Neuronal stem cell (in vitro differentiated cells): ENCODE measurements around the gene PGA4.

Experiments used
- DNase-seq: peaks from one replicate; pipeline ENCODE4 v3.0.0-alpha.2; 2013; ENCODE audit warnings: low spot score
- H2AFZ ChIP-seq: one replicate; pipeline ENCODE4 v1.6.1; 2013; ENCODE audit warnings: mild to moderate bottlenecking, low read length, inconsistent platforms
- H2AK5ac ChIP-seq: 2 replicates; pipeline ENCODE4 v1.6.1; 2013; ENCODE audit warnings: low read depth, mild to moderate bottlenecking, inconsistent platforms, low read length, moderate library complexity, mixed read lengths
- H2BK120ac ChIP-seq: 2 replicates; pipeline ENCODE4 v1.6.1; 2013; ENCODE audit warnings: low read depth, mild to moderate bottlenecking, inconsistent platforms, low read length, moderate library complexity, mixed read lengths
- H2BK12ac ChIP-seq: one replicate; pipeline ENCODE4 v1.6.1; 2013; ENCODE audit warnings: low read length, inconsistent platforms
- H2BK15ac ChIP-seq: 2 replicates; pipeline ENCODE4 v1.6.1; 2013; ENCODE audit warnings: mild to moderate bottlenecking, low read length, inconsistent platforms, mixed read lengths
- H2BK5ac ChIP-seq: one replicate; pipeline ENCODE4 v1.6.1; 2013; ENCODE audit warnings: inconsistent platforms, mild to moderate bottlenecking, low read length, moderate library complexity
- H3K14ac ChIP-seq: one replicate; pipeline ENCODE4 v1.6.1; 2013; ENCODE audit warnings: low read length, inconsistent platforms
- H3K18ac ChIP-seq: 2 replicates; pipeline ENCODE4 v1.6.1; 2013; ENCODE audit warnings: low read length, inconsistent platforms
- H3K23ac ChIP-seq: 2 replicates; pipeline ENCODE4 v1.6.1; 2013; ENCODE audit warnings: low read depth, mild to moderate bottlenecking, mixed read lengths, low read length, inconsistent platforms; ENCODE audit not compliant: poor library complexity
- H3K27ac ChIP-seq: replicated peaks from 3 replicates; pipeline ENCODE4 v1.5.1; 2013; ENCODE audit warnings: low read length, inconsistent platforms
- H3K27me3 ChIP-seq, 3 experiments: 2 replicates each; pipeline ENCODE4 v1.6.1; 2013; ENCODE audit warnings: low read length in 3 of 3, mild to moderate bottlenecking in 2 of 3, inconsistent platforms in 1 of 3, low read depth in 1 of 3, mixed read lengths in 1 of 3, moderate library complexity in 1 of 3; ENCODE audit not compliant: control insufficient read depth in 3 of 3, insufficient read depth in 3 of 3
- H3K36me3 ChIP-seq, 2 donors: replicated peaks in 1 of 2; 2 replicates each; pipeline ENCODE4 v1.6.1; 2013; ENCODE audit warnings: low read length in 2 of 2; ENCODE audit not compliant: control insufficient read depth in 2 of 2, insufficient read depth in 2 of 2
- H3K4ac ChIP-seq: 2 replicates; pipeline ENCODE4 v1.6.1; 2013; ENCODE audit warnings: inconsistent platforms, mild to moderate bottlenecking, low read length, moderate library complexity
- H3K4me1 ChIP-seq, 2 donors: 1 replicate in 1 of 2; 2 replicates in 1 of 2; pipeline ENCODE4 v1.6.1; 2013; ENCODE audit warnings: low read length in 2 of 2, low read depth in 1 of 2; ENCODE audit not compliant: control insufficient read depth in 2 of 2, insufficient read depth in 1 of 2
- H3K4me2 ChIP-seq: one replicate; pipeline ENCODE4 v1.6.1; 2013; ENCODE audit warnings: mild to moderate bottlenecking, low read length, inconsistent platforms; ENCODE audit not compliant: insufficient read depth, poor library complexity, severe bottlenecking
- H3K4me3 ChIP-seq, 2 donors: 2 replicates each; pipeline ENCODE4 v1.5.1; 2013; ENCODE audit warnings: low read length in 2 of 2, mild to moderate bottlenecking in 2 of 2, inconsistent platforms in 1 of 2, moderate library complexity in 1 of 2
- H3K79me1 ChIP-seq: one replicate; pipeline ENCODE4 v1.6.1; 2013; ENCODE audit warnings: low read depth, mild to moderate bottlenecking, inconsistent platforms, low read length, moderate library complexity
- H3K9ac ChIP-seq: one replicate; pipeline ENCODE4 v1.6.1; 2013; ENCODE audit warnings: mild to moderate bottlenecking, low read depth, low read length, inconsistent platforms; ENCODE audit not compliant: poor library complexity
- H3K9me3 ChIP-seq, 2 donors: replicated peaks in 1 of 2; 2 replicates each; pipeline versions ENCODE3 to v1.6.1; 2013; ENCODE audit warnings: low read length in 2 of 2, mild to moderate bottlenecking in 2 of 2, inconsistent platforms in 1 of 2, low read depth in 1 of 2, mixed read lengths in 1 of 2, moderate library complexity in 1 of 2; ENCODE audit not compliant: control insufficient read depth in 2 of 2, insufficient read depth in 1 of 2
- H4K8ac ChIP-seq: one replicate; pipeline ENCODE4 v1.6.1; 2013; ENCODE audit warnings: low read depth, mild to moderate bottlenecking, inconsistent platforms, low read length, moderate library complexity
- H4K91ac ChIP-seq: one replicate; pipeline ENCODE4 v1.6.1; 2013; ENCODE audit warnings: low read length, low read depth, mild to moderate bottlenecking, inconsistent platforms; ENCODE audit not compliant: poor library complexity
- WGBS, 2 donors: extraction: QIAGEN DNeasy Blood & Tissue Kit; methylation state at CpG; one replicate each; pipeline ENCODE4 v1.1.7; 2013; ENCODE audit warnings: missing lambda C conversion rate in 2 of 2, mixed read lengths in 1 of 2; ENCODE audit not compliant: insufficient read length in 2 of 2, insufficient replicate concordance in 1 of 2; ENCODE audit errors: extremely low coverage in 2 of 2; 5-methylcytosine and 5-hydroxymethylcytosine counted together

PGA4 gene

GRCh38 chr11:61280883-61281580, 58.9 kb downstream of the PGA4 start:
- peaks cover 4 to 28% of the 10 kb centered on the region in 2 donors for H3K36me3 ChIP-seq

More at GRCh38 chr11:61280883-61281580, 58.9 kb downstream of the PGA4 start:
- 100% methylated on average over 1 of the region's 20 CpGs; no CpG with 5 or more reads in 1 of the 2 donors for WGBS, 2 donors
- Histone ChIP-seq H2BK15ac (no peak overlapping the region), H2AFZ (no peak overlapping the region), H4K8ac (no peak overlapping the region), H3K9ac (no peak overlapping the region), H3K4me3 (no peak overlapping the region), H3K27ac (no peak overlapping the region), H3K4me1 (peaks cover 3 to 6% of the 10 kb centered on the region in 2 donors), H3K18ac (no peak overlapping the region), H3K79me1 (peaks cover under 1% of the 10 kb centered on the region), H3K4ac (no peak overlapping the region), H3K9me3 (peaks cover 0 to 2% of the 10 kb centered on the region in 2 donors), H3K4me2 (no peak overlapping the region), H3K14ac (no peak overlapping the region), H2AK5ac (no peak overlapping the region), H3K23ac (peak overlapping the region; percentile 23), H3K27me3 (no peaks in the 10 kb centered on the region), H4K91ac (no peak overlapping the region), H2BK120ac (no peak overlapping the region), H2BK5ac (no peak overlapping the region), H2BK12ac (no peak overlapping the region)
- DNase-seq = no peak
